Gastroesophageal sphincter (tissue), 4 donors: ENCODE results near the gene MAP4K1. TPM values are rescaled to one million over a fixed set of nuclear protein-coding genes. Genes with fewer than 3 reads are reported as not detected.
"Not testable (repeated sequence)": the region's sequence is repeated elsewhere in the genome, so short reads cannot be mapped to it uniquely, and the experiment has no call there.

Experiments used
- ATAC-seq: fragments of 150-250 bp; one replicate; pipeline ENCODE4 v1.9.1; 2016; ENCODE audit warnings: mild to moderate bottlenecking, moderate library complexity
- H3K27ac ChIP-seq, 4 donors: fragments of 200-600 bp; sonication (generic) in 3 of 4; 1 replicate in 3 of 4; 2 replicates in 1 of 4; pipeline ENCODE4 v1.5.1; 2016 to 2019
- H3K27me3 ChIP-seq: fragments of 200-600 bp; sonication (generic); one replicate; pipeline ENCODE4 v1.5.1; 2019
- H3K36me3 ChIP-seq, 2 donors: fragments of 200-600 bp; sonication (generic); one replicate each; pipeline ENCODE4 v1.5.1; 2019; ENCODE audit warnings: control low read depth in 1 of 2
- H3K4me1 ChIP-seq, 3 donors: fragments of 200-600 bp; sonication (generic); 1 replicate in 2 of 3; 2 replicates in 1 of 3; pipeline ENCODE4 v1.5.1; 2016 to 2019; ENCODE audit warnings: control low read depth in 2 of 3
- H3K4me3 ChIP-seq, 2 donors: fragments of 200-600 bp; sonication (generic); one replicate each; pipeline ENCODE4 v1.5.1; 2019; ENCODE audit warnings: mild to moderate bottlenecking in 1 of 2, moderate library complexity in 1 of 2
- H3K9me3 ChIP-seq, 3 donors: fragments of 200-600 bp; sonication (generic); one replicate each; pipeline ENCODE4 v1.5.1; 2017 to 2019; ENCODE audit warnings: control low read depth in 2 of 3
- EP300 ChIP-seq: sonication (generic); formaldehyde crosslinking; IDR thresholded peaks from one replicate; pipeline ENCODE4 v1.6.1; 2017; ENCODE audit warnings: antibody characterized with exemption, mild to moderate bottlenecking
- POLR2A ChIP-seq, 2 donors: fragments of 450-650 bp; IDR thresholded peaks; one replicate each; pipeline ENCODE4 v1.6.1; 2017; ENCODE audit warnings: antibody characterized with exemption in 2 of 2, mild to moderate bottlenecking in 2 of 2, moderate library complexity in 1 of 2
- POLR2AphosphoS5 ChIP-seq: sonication (generic); formaldehyde crosslinking; IDR thresholded peaks from one replicate; pipeline ENCODE4 v1.6.1; 2017; ENCODE audit warnings: antibody characterized with exemption
- WGBS, 2 donors: methylation state at CpG; one replicate each; pipeline ENCODE4 v1.1.5; 2018; ENCODE audit warnings: low coverage in 1 of 2; 5-methylcytosine and 5-hydroxymethylcytosine counted together
- total RNA-seq, 4 donors: library from RNA; depleted of rRNA; stranded (reverse); fragments of >200 nt; gene quantifications; one replicate each; pipeline ENCODE4 v1.1.0, GENCODE V29; 2016
- TF ChIP-seq, protein P1 (sequence below), 4 experiments: fragments of 200-600 bp in 2 of 4; fragments of 450-650 bp in 2 of 4; sonication (generic) in 1 of 4; IDR thresholded peaks; one replicate each; pipeline ENCODE4 v1.5.1; 2017 to 2019; ENCODE audit warnings: antibody characterized with exemption in 4 of 4, mild to moderate bottlenecking in 2 of 4, moderate library complexity in 2 of 4

MAP4K1 gene
- total RNA-seq, 4 donors from 2014 or later, result 0.62 to 16.1 (median 3.1) TPM

DNA sequence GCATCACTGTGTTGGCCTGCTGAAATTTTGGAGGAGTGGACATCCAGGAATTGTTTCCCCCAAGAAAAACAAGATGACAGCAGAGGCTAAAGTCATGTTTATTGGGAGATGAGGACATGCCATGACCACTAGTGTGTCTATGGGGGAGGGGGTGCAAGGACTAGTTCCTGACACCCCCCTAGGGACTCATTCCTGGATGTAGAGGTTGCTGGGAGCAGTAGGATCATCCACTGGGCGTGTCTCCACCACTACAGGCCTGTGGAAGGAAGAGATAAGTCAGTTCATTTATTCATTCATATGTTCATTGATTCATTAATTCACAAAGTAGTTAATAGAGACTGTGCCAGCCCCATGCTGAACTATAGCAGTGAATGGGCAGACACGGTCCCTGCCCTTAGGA lies 30.2 kb downstream of the MAP4K1 start:
- Histone ChIP-seq H3K4me3 (no peak overlapping the region), H3K36me3 (no peaks in the 10 kb centered on the region), H3K27me3 (peaks cover 30% of the 10 kb centered on the region), H3K4me1 (no peaks in the 10 kb centered on the region), H3K9me3 (no peaks in the 10 kb centered on the region), H3K27ac (no peak overlapping the region)
- ATAC-seq, result no peak
- 100% methylated on average over 1 to 2 of the region's 2 CpGs for whole genome bisulfite sequencing, 2 donors
- TF ChIP-seq EP300 (no peak), POLR2A (IDR thresholded peaks at IDR 0.05) (no peak), POLR2AphosphoS5 (no peak)
- TF ChIP-seq, protein P1, sequence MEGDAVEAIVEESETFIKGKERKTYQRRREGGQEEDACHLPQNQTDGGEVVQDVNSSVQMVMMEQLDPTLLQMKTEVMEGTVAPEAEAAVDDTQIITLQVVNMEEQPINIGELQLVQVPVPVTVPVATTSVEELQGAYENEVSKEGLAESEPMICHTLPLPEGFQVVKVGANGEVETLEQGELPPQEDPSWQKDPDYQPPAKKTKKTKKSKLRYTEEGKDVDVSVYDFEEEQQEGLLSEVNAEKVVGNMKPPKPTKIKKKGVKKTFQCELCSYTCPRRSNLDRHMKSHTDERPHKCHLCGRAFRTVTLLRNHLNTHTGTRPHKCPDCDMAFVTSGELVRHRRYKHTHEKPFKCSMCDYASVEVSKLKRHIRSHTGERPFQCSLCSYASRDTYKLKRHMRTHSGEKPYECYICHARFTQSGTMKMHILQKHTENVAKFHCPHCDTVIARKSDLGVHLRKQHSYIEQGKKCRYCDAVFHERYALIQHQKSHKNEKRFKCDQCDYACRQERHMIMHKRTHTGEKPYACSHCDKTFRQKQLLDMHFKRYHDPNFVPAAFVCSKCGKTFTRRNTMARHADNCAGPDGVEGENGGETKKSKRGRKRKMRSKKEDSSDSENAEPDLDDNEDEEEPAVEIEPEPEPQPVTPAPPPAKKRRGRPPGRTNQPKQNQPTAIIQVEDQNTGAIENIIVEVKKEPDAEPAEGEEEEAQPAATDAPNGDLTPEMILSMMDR (IDR thresholded peaks at IDR 0.05), result no peak

DNA sequence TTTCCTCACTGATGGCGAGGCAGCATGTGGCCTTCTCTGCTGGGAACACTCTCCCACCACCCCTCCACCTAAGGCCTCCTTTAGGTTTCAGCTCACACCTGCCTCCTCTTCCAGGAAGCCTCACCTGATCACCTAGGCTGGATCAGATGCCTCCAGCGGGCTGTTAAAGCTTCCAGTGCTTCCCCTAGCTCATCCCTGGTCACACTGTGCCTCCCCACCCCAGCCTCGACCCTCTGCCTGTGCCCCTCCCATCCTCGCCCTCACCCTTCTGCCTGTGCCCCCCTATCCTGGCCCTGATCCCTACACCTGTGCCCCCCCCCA lies 33.8 kb downstream of the MAP4K1 start:
- no peak for ATAC-seq
- Histone ChIP-seq H3K4me1 (no peaks in the 10 kb centered on the region), H3K36me3 (no peaks in the 10 kb centered on the region), H3K4me3 (no peak overlapping the region), H3K27ac (no peak overlapping the region), H3K27me3 (peaks cover under 1% of the 10 kb centered on the region), H3K9me3 (no peaks in the 10 kb centered on the region)
- 81 to 87% methylated on average over 3 to 4 of the region's 4 CpGs for WGBS, 2 donors
- TF ChIP-seq, protein P1 (IDR thresholded peaks at IDR 0.05), result no peak
- no peak for TF ChIP-seq EP300
- TF ChIP-seq POLR2AphosphoS5, result no peak
- no peak for TF ChIP-seq POLR2A (IDR thresholded peaks at IDR 0.05)

GRCh38 chr19:38583219-38583984 lies 34.4 kb downstream of the MAP4K1 start:
- 67 to 87% methylated on average over 4 to 6 of the region's 14 CpGs for WGBS, 2 donors

GRCh38 chr19:38580080-38580479 lies 37.7 kb downstream of the MAP4K1 start:
- WGBS, 2 donors, result 100% methylated on average over 1 of the region's 15 CpGs; no CpG with 5 or more reads in 1 of the 2 donors
- Histone ChIP-seq H3K4me3 (no peak overlapping the region), H3K9me3 (no peaks in the 10 kb centered on the region), H3K4me1 (no peaks in the 10 kb centered on the region), H3K36me3 (no peaks in the 10 kb centered on the region), H3K27me3 (no peaks in the 10 kb centered on the region), H3K27ac (no peak overlapping the region)
- ATAC-seq, result no peak
- TF ChIP-seq EP300 (no peak), POLR2AphosphoS5 (no peak), POLR2A (IDR thresholded peaks at IDR 0.05) (no peak)
- TF ChIP-seq, protein P1 (IDR thresholded peaks at IDR 0.05), result no peak

More at GRCh38 chr19:38583219-38583984, 34.4 kb downstream of the MAP4K1 start:
- no peak for ATAC-seq
- no peaks in the 10 kb centered on the region for H3K9me3 ChIP-seq
- no peak overlapping the region for H3K4me3 ChIP-seq
- TF ChIP-seq EP300 (no peak), POLR2A (IDR thresholded peaks at IDR 0.05) (no peak), POLR2AphosphoS5 (no peak)
- TF ChIP-seq, protein P1 (IDR thresholded peaks at IDR 0.05), result no peak
- H3K27me3 ChIP-seq, result no peaks in the 10 kb centered on the region
- H3K27ac ChIP-seq, result no peak overlapping the region
- H3K36me3 ChIP-seq, result no peaks in the 10 kb centered on the region
- H3K4me1 ChIP-seq, result no peaks in the 10 kb centered on the region

- H3K36me3 ChIP-seq, H3K4me3 ChIP-seq: not testable (repeated sequence)
These were observed 38.4 kb downstream of the MAP4K1 start for GRCh38 chr19:38579304-38579703.

More at GRCh38 chr19:38579304-38579703, 38.4 kb downstream of the MAP4K1 start:
- not testable (repeated sequence) for H3K4me1 ChIP-seq, H3K27ac ChIP-seq, H3K27me3 ChIP-seq, H3K9me3 ChIP-seq, ATAC-seq
- 82 to 93% methylated on average over 3 to 6 of the region's 6 CpGs for WGBS, 2 donors
